Peyer's patch (tissue), 4 donors: Measurements from ENCODE around the gene PLA2G2F.

Source experiments
- CTCF ChIP-seq, 6 experiments: fragments of 450-650 bp in 4 of 6; fragments of 200-600 bp in 2 of 6; sonication (generic) in 1 of 6; IDR thresholded peaks; one replicate each; pipeline ENCODE4 v1.5.1; 2017 to 2019; ENCODE audit warnings: antibody characterized with exemption in 6 of 6, mild to moderate bottlenecking in 3 of 6, moderate library complexity in 1 of 6
- POLR2A ChIP-seq, 2 donors: fragments of 450-650 bp; IDR thresholded peaks; one replicate each; pipeline ENCODE4 v1.5.1; 2017; ENCODE audit warnings: antibody characterized with exemption in 2 of 2, mild to moderate bottlenecking in 2 of 2, moderate library complexity in 2 of 2

- no peak for TF ChIP-seq POLR2A (IDR thresholded peaks at IDR 0.05)
- TF ChIP-seq CTCF (IDR thresholded peaks at IDR 0.05): no peak
Measured at GRCh38 chr1:20141001-20141400, 1.9 kb downstream of the PLA2G2F start.
